Muscle layer of colon (tissue), 2 donors: Measurements from ENCODE around the gene ADAMTS13.

Experiments used
- H3K27ac ChIP-seq: one replicate; pipeline ENCODE4 v1.7.0; 2013; ENCODE audit warnings: low read depth, mild to moderate bottlenecking, low read length, moderate library complexity
- H3K27me3 ChIP-seq, 2 donors: one replicate each; pipeline ENCODE4 v1.7.0; 2013; ENCODE audit warnings: low read length in 2 of 2, mild to moderate bottlenecking in 2 of 2; ENCODE audit not compliant: insufficient read depth in 2 of 2, control insufficient read depth in 1 of 2
- H3K36me3 ChIP-seq: one replicate; pipeline ENCODE4 v1.7.0; 2013; ENCODE audit warnings: mild to moderate bottlenecking, low read length; ENCODE audit not compliant: insufficient read depth
- H3K4me1 ChIP-seq: one replicate; pipeline ENCODE4 v1.7.0; 2013; ENCODE audit warnings: mild to moderate bottlenecking, low read length; ENCODE audit not compliant: insufficient read depth
- H3K4me3 ChIP-seq, 2 donors: one replicate each; pipeline ENCODE4 v1.7.0; 2013; ENCODE audit warnings: low read length in 2 of 2, low read depth in 1 of 2, mild to moderate bottlenecking in 1 of 2, moderate library complexity in 1 of 2
- H3K9ac ChIP-seq: one replicate; pipeline ENCODE4 v1.7.0; 2013; ENCODE audit warnings: low read length
- H3K9me3 ChIP-seq: one replicate; pipeline ENCODE4 v1.7.0; 2013; ENCODE audit warnings: mild to moderate bottlenecking, low read length
- donor health status: abdominal sarcoma.
- donor health status: Adenocarcinoma of cecum.

ADAMTS13 gene

DNA sequence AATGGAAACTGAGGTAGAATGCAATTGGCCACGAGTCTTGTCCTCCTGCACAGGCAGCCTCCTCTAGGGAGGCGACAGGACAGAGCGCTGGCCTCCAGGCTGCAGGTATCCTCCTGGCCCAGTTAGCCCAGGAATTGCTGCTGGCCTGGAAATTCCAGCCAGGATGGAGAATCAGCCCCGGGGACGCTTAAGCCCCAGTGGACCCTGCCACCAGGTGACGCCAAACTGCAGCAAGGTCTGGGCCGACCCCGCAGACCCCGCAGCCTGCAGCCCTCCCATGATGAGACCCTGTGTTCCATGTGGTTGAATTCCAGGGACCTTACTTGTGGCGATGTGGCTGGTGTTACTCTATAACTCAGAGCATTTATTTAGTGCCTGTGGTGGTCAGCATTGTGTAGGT lies 44.9 kb downstream of the ADAMTS13 start:
- Histone ChIP-seq H3K4me1 (no peaks in the 10 kb centered on the region), H3K36me3 (no peaks in the 10 kb centered on the region), H3K27me3 (no peaks in the 10 kb centered on the region), H3K27ac (no peak overlapping the region), H3K9me3 (no peaks in the 10 kb centered on the region), H3K4me3 (no peak overlapping the region), H3K9ac (no peak overlapping the region)

DNA sequence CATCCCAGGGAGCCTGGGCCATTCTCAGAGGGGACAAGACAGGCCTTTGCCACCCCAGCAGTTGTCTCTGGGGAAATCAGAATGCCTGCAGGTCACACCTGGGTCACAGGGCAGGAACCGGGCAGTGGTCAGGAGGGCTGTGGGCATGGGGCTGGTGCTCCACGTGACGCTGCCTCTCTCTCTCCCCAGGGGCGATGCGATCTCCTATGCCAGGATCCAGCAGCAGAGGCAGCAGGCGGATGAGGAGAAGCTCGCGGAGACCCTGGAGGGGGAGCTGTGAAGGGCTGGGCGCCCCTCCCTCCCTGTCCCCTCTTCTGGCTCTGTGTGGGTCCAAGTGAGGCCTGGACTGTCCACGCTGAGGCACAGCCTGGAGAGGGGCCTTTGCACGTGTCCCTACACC lies 46.2 kb downstream of the ADAMTS13 start:
- no peaks in the 10 kb centered on the region for H3K27me3 ChIP-seq
- H3K9me3 ChIP-seq, result no peaks in the 10 kb centered on the region
- no peak overlapping the region for H3K4me3 ChIP-seq
- no peak overlapping the region for H3K27ac ChIP-seq
- no peaks in the 10 kb centered on the region for H3K36me3 ChIP-seq
- no peak overlapping the region for H3K9ac ChIP-seq
- H3K4me1 ChIP-seq, result no peaks in the 10 kb centered on the region

DNA sequence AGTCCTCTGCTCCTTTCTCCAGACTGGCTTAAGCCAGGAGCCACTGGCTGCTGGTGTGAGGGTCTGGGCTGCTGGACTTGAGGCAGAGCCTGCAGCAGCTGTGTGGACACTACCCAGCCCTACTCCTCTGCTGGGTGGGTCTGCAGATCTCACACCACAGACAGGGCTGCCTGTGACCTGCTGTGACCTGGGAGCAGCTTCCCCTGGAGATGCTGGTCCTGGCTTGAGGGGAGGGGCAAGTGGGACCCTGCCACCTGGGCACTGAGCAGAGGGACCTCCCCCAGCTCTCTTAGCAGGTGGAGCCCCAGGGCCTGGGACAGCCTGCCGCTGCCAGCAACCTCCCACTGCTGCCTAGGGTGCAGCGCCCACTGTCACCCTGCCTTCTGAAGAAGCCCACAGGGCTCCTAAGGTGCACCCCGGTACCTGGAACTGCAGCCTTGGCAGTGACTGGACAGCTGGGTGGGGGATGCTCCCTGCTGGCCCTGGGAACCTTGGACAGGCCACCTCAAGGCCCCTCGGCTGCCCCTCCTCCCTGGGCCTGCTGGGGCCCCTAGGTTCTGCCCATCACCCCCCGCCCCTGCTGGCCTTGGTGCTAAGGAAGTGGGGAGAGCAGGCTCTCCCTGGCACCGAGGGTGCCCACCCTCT lies 46.7 kb downstream of the ADAMTS13 start:
- Histone ChIP-seq H3K9ac (no peak overlapping the region), H3K4me1 (no peaks in the 10 kb centered on the region), H3K27me3 (no peaks in the 10 kb centered on the region), H3K27ac (no peak overlapping the region), H3K9me3 (no peaks in the 10 kb centered on the region), H3K36me3 (no peaks in the 10 kb centered on the region), H3K4me3 (no peak overlapping the region)

DNA sequence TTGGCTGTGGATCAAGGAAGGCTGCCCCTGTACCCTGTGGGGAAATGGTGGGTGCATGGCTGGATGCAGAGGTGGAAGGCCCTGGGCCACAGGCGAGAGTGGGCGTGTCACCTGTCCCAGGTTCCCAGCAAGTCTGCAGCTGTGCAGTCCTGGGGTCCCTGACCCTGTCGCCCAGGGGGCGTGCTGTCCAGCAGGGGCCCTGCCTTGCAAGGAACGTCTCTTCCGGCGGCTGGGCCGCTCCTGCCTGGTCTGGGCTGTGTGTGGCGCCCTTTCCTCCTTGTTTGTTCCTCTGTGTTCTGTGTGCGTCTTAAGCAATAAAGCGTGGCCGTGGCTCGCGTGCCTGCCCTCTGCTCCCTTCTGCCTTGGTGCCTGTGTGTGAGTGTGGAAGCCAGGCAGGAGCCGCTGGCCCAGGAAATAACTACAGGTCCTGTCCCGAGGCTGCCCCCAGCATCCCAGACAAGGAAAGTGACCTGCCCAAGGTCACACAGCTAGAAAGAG lies 48.3 kb downstream of the ADAMTS13 start:
- no peaks in the 10 kb centered on the region for H3K9me3 ChIP-seq
- no peak overlapping the region for H3K4me3 ChIP-seq
- no peaks in the 10 kb centered on the region for H3K27me3 ChIP-seq
- no peaks in the 10 kb centered on the region for H3K4me1 ChIP-seq
- H3K9ac ChIP-seq, result no peak overlapping the region
- H3K36me3 ChIP-seq, result no peaks in the 10 kb centered on the region
- H3K27ac ChIP-seq, result no peak overlapping the region

DNA sequence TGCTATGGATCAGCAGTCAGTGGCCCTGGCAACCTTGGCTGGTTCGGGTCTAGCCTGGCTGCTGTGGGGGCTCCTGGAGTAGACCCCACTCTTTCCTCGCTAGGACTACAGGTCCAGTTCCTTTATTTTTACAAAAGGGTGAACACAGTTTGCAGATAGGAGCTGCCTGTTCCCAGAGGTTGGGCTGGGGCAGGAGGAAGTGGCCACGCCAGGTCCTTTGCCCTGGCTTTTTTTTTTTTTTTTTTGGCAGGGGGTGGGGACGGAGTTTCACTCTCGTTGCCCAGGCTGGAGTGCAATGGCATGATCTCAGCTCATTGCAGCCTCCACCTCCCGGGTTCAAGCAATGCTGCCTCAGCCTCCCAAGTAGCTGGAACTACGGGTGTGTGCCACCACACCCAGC lies 48.8 kb downstream of the ADAMTS13 start:
- Histone ChIP-seq H3K4me1 (no peaks in the 10 kb centered on the region), H3K36me3 (no peaks in the 10 kb centered on the region), H3K9ac (no peak overlapping the region), H3K4me3 (no peak overlapping the region), H3K9me3 (no peaks in the 10 kb centered on the region), H3K27ac (no peak overlapping the region), H3K27me3 (no peaks in the 10 kb centered on the region)

DNA sequence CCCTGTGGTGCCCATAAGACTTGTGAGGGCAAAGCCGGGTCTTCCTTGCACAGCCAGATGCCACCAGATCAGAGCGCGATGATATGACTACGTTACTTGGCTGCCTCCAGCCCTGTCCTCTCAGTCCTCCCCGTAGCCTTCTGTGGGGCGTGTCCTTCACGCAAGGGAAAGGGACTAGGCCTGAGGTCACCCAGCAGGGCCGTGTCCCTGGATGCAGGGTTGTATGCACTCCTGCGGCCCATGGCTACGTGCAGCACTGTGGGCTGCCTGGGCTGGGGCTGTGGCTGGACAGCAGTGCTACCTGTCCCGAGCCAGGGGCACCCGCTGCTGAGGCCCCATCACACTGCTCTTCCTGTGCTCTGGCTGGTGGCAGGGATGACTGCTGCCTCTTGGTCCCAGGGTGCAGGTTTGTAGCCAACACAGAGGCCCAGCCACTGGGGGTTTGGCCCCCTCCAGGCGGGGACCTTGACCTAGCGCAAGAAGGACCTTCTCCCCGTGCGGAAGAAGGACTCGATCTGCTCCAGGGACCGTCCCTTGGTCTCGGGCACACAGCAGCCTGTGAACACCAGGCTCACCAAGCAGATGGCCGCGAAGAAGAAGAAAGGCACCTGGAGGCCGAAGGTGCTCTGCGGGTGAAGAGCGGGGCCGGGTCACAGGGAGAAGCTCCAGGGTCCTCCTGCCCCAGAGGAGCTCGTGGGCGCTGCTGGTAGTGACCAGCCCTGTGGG lies 49.5 kb downstream of the ADAMTS13 start:
- Histone ChIP-seq H3K9me3 (no peaks in the 10 kb centered on the region), H3K36me3 (no peaks in the 10 kb centered on the region), H3K27me3 (no peaks in the 10 kb centered on the region), H3K4me3 (no peak overlapping the region), H3K27ac (no peak overlapping the region), H3K9ac (no peak overlapping the region), H3K4me1 (no peaks in the 10 kb centered on the region)

DNA sequence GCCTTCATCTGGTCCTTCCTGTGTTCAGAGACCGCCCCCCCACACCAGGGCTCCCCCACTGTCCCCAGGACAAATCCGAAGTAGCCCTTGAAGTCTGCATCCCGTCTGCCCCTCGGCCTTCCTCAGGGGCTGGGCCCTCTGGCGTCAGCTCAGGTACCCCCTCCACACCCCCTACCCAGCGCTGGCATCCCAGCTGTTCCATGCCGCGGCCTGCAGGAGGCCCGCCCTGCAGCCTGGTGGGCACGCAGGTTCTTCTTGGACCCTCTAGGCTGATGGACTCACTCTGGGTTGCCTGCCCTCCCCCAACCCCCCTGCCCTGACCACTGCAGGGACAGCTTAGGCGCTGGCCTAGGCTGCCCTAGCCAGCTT lies 50.1 kb downstream of the ADAMTS13 start:
- no peak overlapping the region for H3K27ac ChIP-seq
- no peak overlapping the region for H3K4me3 ChIP-seq
- H3K9ac ChIP-seq, result no peak overlapping the region
- no peaks in the 10 kb centered on the region for H3K4me1 ChIP-seq
- H3K27me3 ChIP-seq, result no peaks in the 10 kb centered on the region
- H3K9me3 ChIP-seq, result no peaks in the 10 kb centered on the region
- no peaks in the 10 kb centered on the region for H3K36me3 ChIP-seq

DNA sequence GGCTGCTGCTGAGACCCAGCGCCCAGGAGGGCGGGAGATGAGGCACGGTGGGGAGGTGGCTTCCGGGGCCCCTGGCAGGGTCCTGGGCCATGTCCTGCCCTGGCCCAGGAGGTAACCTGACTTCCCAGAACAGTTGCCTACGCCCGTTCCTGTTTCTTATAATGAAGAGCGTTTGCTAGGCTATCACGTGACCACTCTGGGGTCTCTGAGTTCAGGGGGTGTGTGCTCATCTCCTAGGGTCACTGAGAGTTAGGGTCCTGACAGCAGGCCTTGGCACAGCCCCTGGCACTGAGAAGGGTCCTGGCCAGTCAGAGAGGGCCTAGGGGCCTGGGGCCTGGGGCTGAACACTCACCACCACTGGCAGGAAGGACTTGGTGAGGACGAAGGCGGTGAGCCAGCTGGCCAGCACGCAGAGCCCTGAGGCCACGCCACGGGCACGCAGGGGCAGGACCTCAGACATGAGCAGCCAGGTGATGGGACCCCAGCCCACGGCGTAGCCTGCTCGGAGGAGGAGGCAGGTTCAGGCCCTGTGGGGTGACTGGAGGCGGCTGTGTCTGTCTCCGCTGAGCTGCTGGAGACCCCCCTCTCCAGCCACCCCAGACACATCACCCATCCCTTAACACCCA lies 50.7 kb downstream of the ADAMTS13 start:
- no peaks in the 10 kb centered on the region for H3K36me3 ChIP-seq
- H3K4me1 ChIP-seq, result no peaks in the 10 kb centered on the region
- no peak overlapping the region for H3K27ac ChIP-seq
- H3K4me3 ChIP-seq, result no peak overlapping the region
- no peaks in the 10 kb centered on the region for H3K9me3 ChIP-seq
- H3K9ac ChIP-seq, result no peak overlapping the region
- no peaks in the 10 kb centered on the region for H3K27me3 ChIP-seq

DNA sequence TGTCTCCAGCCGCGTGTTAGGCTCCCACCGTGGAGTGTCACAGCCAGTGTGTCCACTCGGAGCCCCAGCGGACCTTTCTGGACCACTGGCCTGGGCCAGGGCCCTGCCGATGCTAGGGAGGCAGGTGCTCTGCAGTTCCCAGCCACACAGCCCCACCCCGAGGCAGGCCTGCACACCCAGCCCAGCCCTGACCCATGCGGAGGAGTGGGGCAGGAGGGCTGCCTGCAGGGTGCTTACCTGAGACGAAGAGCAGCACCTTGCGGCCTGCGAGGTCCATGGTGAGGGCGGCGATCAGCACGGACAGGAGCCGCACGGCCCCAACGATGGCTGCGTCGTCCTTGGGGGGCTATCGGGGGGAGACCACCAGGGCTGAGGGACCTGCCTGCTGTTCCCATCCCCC lies 51.6 kb downstream of the ADAMTS13 start:
- Histone ChIP-seq H3K27ac (no peak overlapping the region), H3K4me1 (no peaks in the 10 kb centered on the region), H3K36me3 (no peaks in the 10 kb centered on the region), H3K9me3 (no peaks in the 10 kb centered on the region), H3K4me3 (no peak overlapping the region), H3K9ac (no peak overlapping the region), H3K27me3 (no peaks in the 10 kb centered on the region)

DNA sequence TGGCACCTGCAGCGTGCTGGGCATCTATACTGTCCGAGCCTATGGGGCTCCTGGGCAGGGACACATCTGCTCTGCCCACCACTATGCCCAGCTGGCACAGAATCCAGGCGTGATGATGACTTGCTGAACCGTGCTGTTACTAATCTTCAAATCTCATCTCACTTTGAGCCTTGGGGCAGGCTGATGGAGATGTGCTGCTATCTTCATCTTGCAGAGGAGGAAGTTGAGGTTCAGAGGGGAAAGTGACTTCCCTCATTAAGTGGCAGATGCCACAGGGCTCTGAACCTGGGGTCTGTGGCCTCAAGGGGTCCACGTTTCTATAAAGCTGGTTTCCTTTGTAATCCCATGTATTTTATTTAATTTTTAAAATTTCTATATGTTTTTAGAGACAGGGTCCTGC lies 52.0 kb downstream of the ADAMTS13 start:
- Histone ChIP-seq H3K9ac (no peak overlapping the region), H3K9me3 (no peaks in the 10 kb centered on the region), H3K36me3 (no peaks in the 10 kb centered on the region), H3K4me1 (peaks cover under 1% of the 10 kb centered on the region), H3K4me3 (no peak overlapping the region), H3K27me3 (no peaks in the 10 kb centered on the region), H3K27ac (no peak overlapping the region)

DNA sequence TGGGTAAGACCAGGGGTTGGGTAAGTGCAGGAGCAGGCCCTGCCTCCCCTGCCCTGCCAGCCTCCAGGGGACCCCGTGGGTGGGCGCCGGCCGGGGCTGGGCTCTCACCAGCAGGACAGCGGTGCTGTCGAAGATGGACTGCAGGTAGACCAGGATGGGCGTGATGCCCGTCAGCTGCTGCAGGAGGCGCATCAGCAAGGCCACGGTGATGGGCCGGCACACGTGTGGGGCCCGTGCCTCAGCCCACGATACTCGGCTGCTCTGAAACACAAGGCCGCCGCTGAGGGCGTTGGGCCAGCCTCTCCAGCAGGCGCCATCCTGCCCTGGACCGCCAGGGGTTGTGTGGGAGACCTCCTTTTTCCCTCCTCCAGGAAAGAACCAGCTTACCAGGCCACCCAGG lies 52.7 kb downstream of the ADAMTS13 start:
- no peak overlapping the region for H3K4me3 ChIP-seq
- no peak overlapping the region for H3K9ac ChIP-seq
- no peak overlapping the region for H3K27ac ChIP-seq
- H3K36me3 ChIP-seq, result no peaks in the 10 kb centered on the region
- H3K4me1 ChIP-seq, result peaks cover 7% of the 10 kb centered on the region
- no peaks in the 10 kb centered on the region for H3K9me3 ChIP-seq
- no peaks in the 10 kb centered on the region for H3K27me3 ChIP-seq
